ENCODE data around the gene MSH5.
A peak's percentile ranks its signal among the peaks of the same experiment; 100 is the strongest.

The MSH5 gene

GRCh38 chr6:31729979-31730630, 9.7 kb upstream of the MSH5 start:
- Mint-ChIP-seq H3K4me3 (peak overlapping the region; percentile 100), H3K4me1 (peaks cover 48% of the 10 kb centered on the region), H3K27me3 (no peaks in the 10 kb centered on the region), H3K9me3 (no peaks in the 10 kb centered on the region), H3K27ac (peak overlapping the region; percentile 90), H3K36me3 (peaks cover 38% of the 10 kb centered on the region)
- ATAC-seq (ENCODE audit: low read depth) (peak; percentile 50), DNase-seq (ENCODE audit: low spot score in 2 of 2) (peak; percentile 77 to 80)

GRCh38 chr6:31730631-31731086, 9.1 kb upstream of the MSH5 start:
- no peaks in the 10 kb centered on the region for H3K9me3 Mint-ChIP-seq
- no peaks in the 10 kb centered on the region for H3K27me3 Mint-ChIP-seq
- ATAC-seq (ENCODE audit: low read depth) (no peak), DNase-seq (ENCODE audit: low spot score in 2 of 2) (no peak)
- H3K4me1 Mint-ChIP-seq = peaks cover 50% of the 10 kb centered on the region
- peak overlapping the region; percentile 90 for H3K27ac Mint-ChIP-seq
- peaks cover 39% of the 10 kb centered on the region for H3K36me3 Mint-ChIP-seq
- peak overlapping the region; percentile 100 for H3K4me3 Mint-ChIP-seq

- no peak for DNase-seq (ENCODE audit: low spot score in 2 of 2)
- peaks cover 28% of the 10 kb centered on the region for H3K36me3 Mint-ChIP-seq
- H3K27me3 Mint-ChIP-seq = no peaks in the 10 kb centered on the region
- no peak overlapping the region for H3K4me3 Mint-ChIP-seq
- H3K27ac Mint-ChIP-seq = no peak overlapping the region
- H3K9me3 Mint-ChIP-seq = no peaks in the 10 kb centered on the region
- peaks cover 42% of the 10 kb centered on the region for H3K4me1 Mint-ChIP-seq
- ATAC-seq (ENCODE audit: low read depth) = no peak
Observed at GRCh38 chr6:31732029-31732428, 7.8 kb upstream of the MSH5 start.

GRCh38 chr6:31733734-31734133, 6.1 kb upstream of the MSH5 start:
- Mint-ChIP-seq H3K9me3 (no peaks in the 10 kb centered on the region), H3K4me1 (peaks cover 46% of the 10 kb centered on the region), H3K36me3 (peaks cover 22% of the 10 kb centered on the region), H3K27me3 (no peaks in the 10 kb centered on the region), H3K4me3 (peak overlapping the region; percentile 100), H3K27ac (no peak overlapping the region)
- no peak for DNase-seq (ENCODE audit: low spot score in 2 of 2)
- no peak for ATAC-seq (ENCODE audit: low read depth)

GRCh38 chr6:31734247-31734820, 5.5 kb upstream of the MSH5 start:
- Mint-ChIP-seq H3K27me3 (no peaks in the 10 kb centered on the region), H3K9me3 (no peaks in the 10 kb centered on the region), H3K36me3 (peaks cover 22% of the 10 kb centered on the region), H3K27ac (peak overlapping the region; percentile 97), H3K4me3 (peak overlapping the region; percentile 100), H3K4me1 (peaks cover 48% of the 10 kb centered on the region)
- ATAC-seq (ENCODE audit: low read depth) (no peak), DNase-seq (ENCODE audit: low spot score in 2 of 2) (no peak)

- H3K36me3 Mint-ChIP-seq = peaks cover 22% of the 10 kb centered on the region
- H3K4me1 Mint-ChIP-seq = peaks cover 49% of the 10 kb centered on the region
- H3K27ac Mint-ChIP-seq = peak overlapping the region; percentile 97
- H3K27me3 Mint-ChIP-seq = no peaks in the 10 kb centered on the region
- no peaks in the 10 kb centered on the region for H3K9me3 Mint-ChIP-seq
- H3K4me3 Mint-ChIP-seq = peak overlapping the region; percentile 100
- ATAC-seq (ENCODE audit: low read depth) (no peak), DNase-seq (ENCODE audit: low spot score in 2 of 2) (no peak)
Observed at GRCh38 chr6:31734821-31735406, 4.9 kb upstream of the MSH5 start.

- DNase-seq (ENCODE audit: low spot score in 2 of 2) (peak; percentile 53 to 56), ATAC-seq (ENCODE audit: low read depth) (peak; percentile 30)
- Mint-ChIP-seq H3K27me3 (no peaks in the 10 kb centered on the region), H3K4me1 (peaks cover 54% of the 10 kb centered on the region), H3K9me3 (no peaks in the 10 kb centered on the region), H3K4me3 (peak within 1 kb of the TSS; percentile 100), H3K27ac (peak within 1 kb of the TSS; percentile 97), H3K36me3 (peaks cover 17% of the 10 kb centered on the region)
Observed at GRCh38 chr6:31736021-31736767, 3.6 kb upstream of the MSH5 start, which contains the start of gene CLIC1. Gene CLIC1, minus strand, starts transcription at chr6:31736530. Its CDS starts 230 bp downstream, at chr6:31736300.

- ATAC-seq (ENCODE audit: low read depth) = no peak
- DNase-seq (ENCODE audit: low spot score in 2 of 2) = no peak
- H3K36me3 Mint-ChIP-seq = peaks cover 14% of the 10 kb centered on the region
- peaks cover 57% of the 10 kb centered on the region for H3K4me1 Mint-ChIP-seq
- peak overlapping the region; percentile 97 for H3K27ac Mint-ChIP-seq
- no peaks in the 10 kb centered on the region for H3K9me3 Mint-ChIP-seq
- H3K4me3 Mint-ChIP-seq = peak overlapping the region; percentile 100
- H3K27me3 Mint-ChIP-seq = no peaks in the 10 kb centered on the region
Observed at GRCh38 chr6:31736768-31737314, 3.0 kb upstream of the MSH5 start.

- DNase-seq (ENCODE audit: low spot score in 2 of 2) (no peak), ATAC-seq (ENCODE audit: low read depth) (no peak)
- peaks cover 14% of the 10 kb centered on the region for H3K36me3 Mint-ChIP-seq
- peak overlapping the region; percentile 97 for H3K27ac Mint-ChIP-seq
- H3K9me3 Mint-ChIP-seq = no peaks in the 10 kb centered on the region
- H3K27me3 Mint-ChIP-seq = no peaks in the 10 kb centered on the region
- H3K4me1 Mint-ChIP-seq = peaks cover 57% of the 10 kb centered on the region
- H3K4me3 Mint-ChIP-seq = peak overlapping the region; percentile 100
Observed at GRCh38 chr6:31737315-31737990, 2.4 kb upstream of the MSH5 start.

- peak; percentile 54 for ATAC-seq (ENCODE audit: low read depth)
Observed at GRCh38 chr6:31737991-31738979, 1.5 kb upstream of the MSH5 start.

GRCh38 chr6:31740397-31741223, 805 bp downstream of the MSH5 start:
- ATAC-seq (ENCODE audit: low read depth) (peak; percentile 1), DNase-seq (ENCODE audit: low spot score in 2 of 2) (no peak)
- peaks cover 44% of the 10 kb centered on the region for H3K4me1 Mint-ChIP-seq
- peaks cover 4% of the 10 kb centered on the region for H3K36me3 Mint-ChIP-seq
- H3K4me3 Mint-ChIP-seq = peak overlapping the region; percentile 95
- H3K27ac Mint-ChIP-seq = peak overlapping the region; percentile 97
- H3K9me3 Mint-ChIP-seq = no peaks in the 10 kb centered on the region
- no peaks in the 10 kb centered on the region for H3K27me3 Mint-ChIP-seq

More at GRCh38 chr6:31737991-31738979, 1.5 kb upstream of the MSH5 start:
- Mint-ChIP-seq H3K4me1 (peaks cover 54% of the 10 kb centered on the region), H3K4me3 (peak overlapping the region; percentile 100), H3K27me3 (no peaks in the 10 kb centered on the region), H3K36me3 (peaks cover 12% of the 10 kb centered on the region), H3K9me3 (no peaks in the 10 kb centered on the region), H3K27ac (peak overlapping the region; percentile 97)
- DNase-seq (ENCODE audit: low spot score in 2 of 2) = peak in 1 of 2 donors; percentile 65

GRCh38 chr6:31741815-31742214, 2.0 kb downstream of the MSH5 start:
- peaks cover 2% of the 10 kb centered on the region for H3K36me3 Mint-ChIP-seq
- H3K27me3 Mint-ChIP-seq = no peaks in the 10 kb centered on the region
- no peak overlapping the region for H3K27ac Mint-ChIP-seq
- DNase-seq (ENCODE audit: low spot score in 2 of 2) (no peak), ATAC-seq (ENCODE audit: low read depth) (no peak)
- peaks cover 40% of the 10 kb centered on the region for H3K4me1 Mint-ChIP-seq
- peak overlapping the region; percentile 6 for H3K4me3 Mint-ChIP-seq
- no peaks in the 10 kb centered on the region for H3K9me3 Mint-ChIP-seq
